Transverse colon (tissue), 4 donors: ENCODE results near the gene MLLT1. TPM values are rescaled to one million over a fixed set of nuclear protein-coding genes. Genes with fewer than 3 reads are reported as not detected.
"Not testable (repeated sequence)": the region's sequence is repeated elsewhere in the genome, so short reads cannot be mapped to it uniquely, and the experiment has no call there.

Source experiments
- DNase-seq: peaks from one replicate; pipeline ENCODE4 v3.0.0-alpha.2; 2019
- H3K27ac ChIP-seq, 4 donors: fragments of 200-600 bp; sonication (generic); 2 replicates each; pipeline ENCODE4 v1.5.1; 2016 to 2018; ENCODE audit warnings: inconsistent platforms in 4 of 4
- H3K27me3 ChIP-seq: fragments of 200-600 bp; sonication (generic); 2 replicates; pipeline ENCODE4 v1.5.1; 2017; ENCODE audit warnings: inconsistent platforms
- H3K36me3 ChIP-seq, 4 donors: fragments of 200-600 bp; sonication (generic); 2 replicates each; pipeline ENCODE4 v1.5.1; 2017 to 2019; ENCODE audit warnings: inconsistent platforms in 4 of 4
- H3K4me1 ChIP-seq, 4 donors: fragments of 200-600 bp; sonication (generic); 2 replicates each; pipeline ENCODE4 v1.5.1; 2017 to 2020; ENCODE audit warnings: inconsistent platforms in 4 of 4
- H3K4me3 ChIP-seq, 4 donors: fragments of 200-600 bp; sonication (generic); 1 replicate in 1 of 4; 2 replicates in 3 of 4; pipeline versions ENCODE4 v1.5.1 to v1.6.1; 2017 to 2019; ENCODE audit warnings: inconsistent platforms in 4 of 4
- H3K9me3 ChIP-seq, 2 donors: fragments of 200-600 bp; sonication (generic); 2 replicates each; pipeline ENCODE4 v1.5.1; 2017 to 2019; ENCODE audit warnings: inconsistent platforms in 2 of 2
- CTCF ChIP-seq, 5 experiments: fragments of 200-600 bp in 3 of 5; fragments of 450-650 bp in 2 of 5; sonication (generic) in 3 of 5; IDR thresholded peaks; 1 replicate in 2 of 5; 2 replicates in 3 of 5; pipeline ENCODE4 v1.5.1; 2016 to 2017; ENCODE audit warnings: antibody characterized with exemption in 5 of 5, inconsistent platforms in 3 of 5, mild to moderate bottlenecking in 2 of 5, moderate library complexity in 1 of 5
- EP300 ChIP-seq: sonication (generic); formaldehyde crosslinking; IDR thresholded peaks from one replicate; pipeline ENCODE4 v1.6.1; 2017; ENCODE audit warnings: antibody characterized with exemption, low read depth
- POLR2A ChIP-seq: fragments of 450-650 bp; IDR thresholded peaks from one replicate; pipeline ENCODE4 v1.6.1; 2016; ENCODE audit warnings: antibody characterized with exemption, mild to moderate bottlenecking, moderate library complexity
- POLR2AphosphoS5 ChIP-seq, 3 donors: sonication (generic); formaldehyde crosslinking; IDR thresholded peaks; one replicate each; pipeline ENCODE4 v1.6.1; 2016; ENCODE audit warnings: antibody characterized with exemption in 3 of 3
- WGBS, 2 donors: methylation state at CpG; one replicate each; pipeline ENCODE4 v1.1.5; 2018; ENCODE audit warnings: low coverage in 1 of 2; 5-methylcytosine and 5-hydroxymethylcytosine counted together
- in situ Hi-C, 4 donors: fragments of 200-750 bp; cut with MboI; loops; one replicate each; pipeline versions ENCODE4 v1.15.0 to v1.15.1; 2017; ENCODE audit warnings: low sequenced_read_pairs in 3 of 4, low pct_ligation_motif_present in 1 of 4, low pct_unique_long_range_greater_than_20kb in 1 of 4
- intact Hi-C: fragments of 100-400 bp; cut with DNase I; formaldehyde crosslinking; loops from one replicate; pipeline ENCODE4 v1.15.1; 2023; ENCODE audit warnings: low total_unique reads
- total RNA-seq, 4 donors: library from RNA; depleted of rRNA; stranded (reverse); fragments of >200 nt; gene quantifications; one replicate each; pipeline ENCODE4 v1.1.0, GENCODE V29; 2016

MLLT1 gene
- total RNA-seq, 4 donors from 2014 or later = 12.3 to 34.6 (median 19.7) TPM

GRCh38 chr19:6322284-6322683, 42.5 kb upstream of the MLLT1 start:
- Histone ChIP-seq H3K36me3 (no peaks in the 10 kb centered on the region), H3K9me3 (no peaks in the 10 kb centered on the region), H3K4me3 (no peak overlapping the region), H3K27me3 (peaks cover 11% of the 10 kb centered on the region), H3K4me1 (no peaks in the 10 kb centered on the region), H3K27ac (no peak overlapping the region)
- 40 to 55% methylated on average over 3 of the region's 3 CpGs for WGBS, 2 donors
- TF ChIP-seq POLR2AphosphoS5 (IDR thresholded peaks at IDR 0.05) (no peak), EP300 (no peak), POLR2A (no peak), CTCF (IDR thresholded peaks at IDR 0.05) (no peak)
- intact Hi-C loops = no loop called here
- in situ Hi-C loops = loop anchor here in 2 of 4 donors (25.0 kb wide), 2 partner anchors 185 to 285 kb away; partner anchors contain the start of gene ACSBG2 (in 1 of the 2)
- DNase-seq = no peak

- intact Hi-C loops (no loop called here), in situ Hi-C loops (loop anchor here in 2 of 4 donors (25.0 kb wide), 2 partner anchors 182 to 282 kb away; partner anchors contain the start of gene ACSBG2 (in 1 of the 2))
- TF ChIP-seq EP300 (no peak), POLR2AphosphoS5 (IDR thresholded peaks at IDR 0.05) (no peak), CTCF (IDR thresholded peaks at IDR 0.05) (no peak), POLR2A (no peak)
Measured at GRCh38 chr19:6319376-6319775, 39.6 kb upstream of the MLLT1 start.

DNA sequence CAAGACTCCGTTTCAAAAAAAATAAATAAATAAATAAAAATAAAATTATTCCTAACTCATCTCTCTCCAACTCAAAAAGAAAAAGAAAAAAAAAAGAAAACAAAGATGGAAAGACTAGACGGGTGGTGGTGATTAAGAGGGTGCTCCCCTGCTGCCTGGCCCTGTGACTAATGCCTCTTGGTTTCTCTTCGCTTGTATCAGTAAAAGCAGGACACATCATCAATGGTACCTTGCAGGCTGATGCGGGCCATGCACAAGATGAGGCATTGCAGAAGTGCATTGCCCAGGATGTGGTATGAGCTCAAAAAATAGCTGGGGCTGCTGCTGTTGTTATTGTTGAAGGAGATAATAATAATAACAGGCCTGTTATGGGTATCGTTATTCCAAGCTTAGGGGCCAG, 39.0 kb upstream of the MLLT1 start:
- in situ Hi-C loops = loop anchor here in 2 of 4 donors (25.0 kb wide), 2 partner anchors 181 to 281 kb away; partner anchors contain the start of gene ACSBG2 (in 1 of the 2)
- 67 to 72% methylated on average over 4 to 5 of the region's 5 CpGs for WGBS, 2 donors

More at GRCh38 chr19:6319376-6319775, 39.6 kb upstream of the MLLT1 start:
- Histone ChIP-seq H3K4me3 (no peak overlapping the region), H3K4me1 (no peaks in the 10 kb centered on the region), H3K9me3 (no peaks in the 10 kb centered on the region), H3K27ac (no peak overlapping the region), H3K36me3 (no peaks in the 10 kb centered on the region), H3K27me3 (peaks cover 11% of the 10 kb centered on the region)
- DNase-seq = no peak
- WGBS, 2 donors = 24 to 25% methylated on average over 2 to 4 of the region's 4 CpGs

GRCh38 chr19:6315646-6316045, 35.9 kb upstream of the MLLT1 start:
- H3K4me1 ChIP-seq, H3K27me3 ChIP-seq, H3K27ac ChIP-seq, H3K4me3 ChIP-seq, H3K9me3 ChIP-seq, intact Hi-C loops, H3K36me3 ChIP-seq, DNase-seq: not testable (repeated sequence)
- 83 to 90% methylated on average over 3 to 5 of the region's 5 CpGs for WGBS, 2 donors
- in situ Hi-C loops = loop anchor here in 2 of 4 donors (25.0 kb wide), 2 partner anchors 178 to 278 kb away; partner anchors contain the start of gene ACSBG2 (in 1 of the 2)

More for the DNA sequence above, 39.0 kb upstream of the MLLT1 start:
- Histone ChIP-seq H3K27me3 (peaks cover 11% of the 10 kb centered on the region), H3K9me3 (no peaks in the 10 kb centered on the region), H3K4me1 (no peaks in the 10 kb centered on the region), H3K27ac (no peak overlapping the region), H3K36me3 (no peaks in the 10 kb centered on the region), H3K4me3 (no peak overlapping the region)
- TF ChIP-seq CTCF (IDR thresholded peaks at IDR 0.05) = no peak
- no peak for TF ChIP-seq POLR2A
- no peak for TF ChIP-seq POLR2AphosphoS5 (IDR thresholded peaks at IDR 0.05)
- no peak for TF ChIP-seq EP300
- no peak for DNase-seq
- intact Hi-C loops = no loop called here
